GM12875 (cell line): Measurements from ENCODE around the gene GLYATL1B.

Experiments used
- H3K4me3 ChIP-seq: one replicate; pipeline ENCODE4 v1.5.1; 2011; ENCODE audit warnings: low read depth, low read length, control low read depth
- CTCF ChIP-seq: IDR thresholded peaks from 2 replicates; pipeline ENCODE4 v1.5.1; 2011; ENCODE audit warnings: low read depth, mild to moderate bottlenecking, control low read depth, inconsistent platforms, low read length, moderate library complexity, borderline replicate concordance; ENCODE audit not compliant: insufficient read depth

Gene GLYATL1B

GRCh38 chr11:59141673-59142460 is 55.8 kb downstream of the GLYATL1B start:
- H3K4me3 ChIP-seq: peak overlapping the region; percentile 77
- TF ChIP-seq CTCF: no peak

- peak; percentile 54; the same call in 1 of the 2 replicates for TF ChIP-seq CTCF
- H3K4me3 ChIP-seq: peak within 1 kb of the TSS; percentile 77
Observed at GRCh38 chr11:59142530-59143507, 56.7 kb downstream of the GLYATL1B start, which contains the start of gene FAM111A. Gene FAM111A, plus strand, starts transcription at chr11:59142856. Its CDS starts 6,017 bp downstream, at chr11:59148873.

- TF ChIP-seq CTCF: no peak
- no peak overlapping the region for H3K4me3 ChIP-seq
Observed at GRCh38 chr11:59144096-59144495, 58.0 kb downstream of the GLYATL1B start.
